OCI-LY7 (cell line): ENCODE data around the gene GGACT. TPM values are rescaled to one million over a fixed set of nuclear protein-coding genes. Genes with fewer than 3 reads are reported as not detected.
"Not testable (repeated sequence)": the region's sequence is repeated elsewhere in the genome, so short reads cannot be mapped to it uniquely, and the experiment has no call there.

ENCODE experiments used
- BruUV-seq: library from RNA; stranded (reverse); fragments of 400-500 nt; replicated peaks from 2 replicates; lab custom pipeline; 2021; lab: Mats Ljungman, UMichigan
- CTCF ChIA-PET: fragments of 300-600 bp; sonication (Branson Sonifier 250); formaldehyde crosslinking; loops from one replicate; lab custom pipeline; 2022; ENCODE audit warnings: antibody characterized with exemption; ENCODE audit not compliant: unreplicated experiment; lab: Charles Lee
- POLR2A ChIA-PET: fragments of 300-600 bp; sonication (Branson Sonifier 250); formaldehyde crosslinking; loops from one replicate; lab custom pipeline; 2022; ENCODE audit warnings: antibody characterized with exemption; lab: Charles Lee
- DNase-seq: peaks from one replicate; pipeline ENCODE4 v3.0.0-alpha.2; 2015; ENCODE audit warnings: low spot score
- H2AFZ ChIP-seq: fragments of 200-600 bp; sonication (generic), shearing (Covaris generic); 2 replicates; pipeline ENCODE4 v1.6.1; 2014; ENCODE audit warnings: mild to moderate bottlenecking, antibody characterized with exemption, low read length, moderate library complexity
- H3K27ac ChIP-seq: fragments of 200-600 bp; sonication (generic); 2 replicates; pipeline ENCODE4 v1.5.1; 2014; ENCODE audit warnings: mixed run types, low read depth, mild to moderate bottlenecking, moderate library complexity, low read length, inconsistent platforms; ENCODE audit not compliant: poor library complexity, severe bottlenecking
- H3K36me3 ChIP-seq: fragments of 200-600 bp; sonication (generic); 2 replicates; pipeline ENCODE4 v1.6.1; 2014; ENCODE audit warnings: mild to moderate bottlenecking, antibody characterized with exemption, low read length, moderate library complexity, mixed read lengths; ENCODE audit not compliant: insufficient read depth
- H3K4me1 ChIP-seq: fragments of 200-600 bp; sonication (generic); 2 replicates; pipeline ENCODE4 v1.5.1; 2014; ENCODE audit warnings: mild to moderate bottlenecking, low read length; ENCODE audit not compliant: insufficient read depth, poor library complexity, severe bottlenecking
- H3K4me2 ChIP-seq: fragments of 200-600 bp; sonication (generic); 2 replicates; pipeline ENCODE4 v1.6.1; 2014; ENCODE audit warnings: mild to moderate bottlenecking, low read length
- H3K4me3 ChIP-seq: fragments of 200-600 bp; sonication (generic); 2 replicates; pipeline ENCODE4 v1.5.1; 2014; ENCODE audit warnings: mild to moderate bottlenecking, low read depth, low read length; ENCODE audit not compliant: poor library complexity, severe bottlenecking
- H3K79me2 ChIP-seq: fragments of 200-600 bp; sonication (generic); 2 replicates; pipeline ENCODE4 v1.6.1; 2016; ENCODE audit warnings: low read depth, mild to moderate bottlenecking, low read length, moderate library complexity, mixed read lengths; ENCODE audit not compliant: insufficient read depth
- H3K9me2 ChIP-seq: fragments of 200-600 bp; sonication (generic); 2 replicates; pipeline ENCODE4 v1.6.1; 2016; ENCODE audit warnings: mild to moderate bottlenecking, low read length, mixed read lengths; ENCODE audit not compliant: insufficient read depth
- H3K9me3 ChIP-seq: fragments of 200-600 bp; sonication (generic); 2 replicates; pipeline ENCODE4 v1.6.1; 2014; ENCODE audit warnings: mild to moderate bottlenecking, mixed run types, low read length, mixed read lengths
- H4K20me1 ChIP-seq: fragments of 200-600 bp; sonication (generic); 2 replicates; pipeline ENCODE4 v1.6.1; 2014; ENCODE audit warnings: mild to moderate bottlenecking, antibody characterized with exemption, low read length, moderate library complexity, mixed read lengths; ENCODE audit not compliant: insufficient read depth
- CTCF ChIP-seq: fragments of 200-600 bp; sonication (generic); conservative IDR thresholded peaks from 2 replicates; pipeline ENCODE4 v1.5.1; 2014; ENCODE audit warnings: mild to moderate bottlenecking, antibody characterized with exemption, low read length, moderate library complexity, mixed read lengths
- EZH2phosphoT487 ChIP-seq: fragments of 200-600 bp; sonication (generic); IDR thresholded peaks from 2 replicates; pipeline ENCODE4 v1.6.1; 2018; ENCODE audit warnings: low read depth, borderline replicate concordance, mild to moderate bottlenecking, mixed run types, antibody characterized with exemption, low read length, moderate library complexity, mixed read lengths
- intact Hi-C: fragments of 100-400 bp; cut with micrococcal nuclease; formaldehyde crosslinking; loops from one replicate; pipeline ENCODE4 v1.10.0; 2022; ENCODE audit not compliant: unreplicated experiment
- total RNA-seq, 2 experiments: library from RNA; depleted of rRNA in 1 of 2; stranded (reverse); fragments of >200 nt in 1 of 2; shearing (Covaris generic) in 1 of 2; gene quantifications; 2 replicates each; pipeline ENCODE4 v1.2.3, GENCODE V29; 2014 to 2022

GGACT gene
- total RNA-seq, 2 experiments from 2014 or later: 0.53 to 0.69 TPM

- intact Hi-C loops: no loop called here
- CTCF ChIA-PET: no interaction called here
- POLR2A ChIA-PET: interaction anchor here (1.1 kb wide), 1 partner anchor 51 kb away, joined by 3 read pairs; no protein-coding TSS in a partner anchor
- BruUV-seq: no TSS peak
- no peaks in the 10 kb centered on the region for H3K9me3 ChIP-seq
- H3K9me2 ChIP-seq: no peaks in the 10 kb centered on the region
- H3K4me3 ChIP-seq: no peak overlapping the region
- H3K36me3 ChIP-seq: no peaks in the 10 kb centered on the region
- no peaks in the 10 kb centered on the region for H4K20me1 ChIP-seq
- no peak overlapping the region for H2AFZ ChIP-seq
- H3K27ac ChIP-seq: no peak overlapping the region
- no peak overlapping the region for H3K4me2 ChIP-seq
- H3K4me1 ChIP-seq: no peaks in the 10 kb centered on the region
- DNase-seq: no peak
- TF ChIP-seq EZH2phosphoT487 (no peak), CTCF (no peak)
- H3K79me2 ChIP-seq: no peaks in the 10 kb centered on the region
Measured at GRCh38 chr13:100625447-100625846, 36.9 kb upstream of the GGACT start.

DNA sequence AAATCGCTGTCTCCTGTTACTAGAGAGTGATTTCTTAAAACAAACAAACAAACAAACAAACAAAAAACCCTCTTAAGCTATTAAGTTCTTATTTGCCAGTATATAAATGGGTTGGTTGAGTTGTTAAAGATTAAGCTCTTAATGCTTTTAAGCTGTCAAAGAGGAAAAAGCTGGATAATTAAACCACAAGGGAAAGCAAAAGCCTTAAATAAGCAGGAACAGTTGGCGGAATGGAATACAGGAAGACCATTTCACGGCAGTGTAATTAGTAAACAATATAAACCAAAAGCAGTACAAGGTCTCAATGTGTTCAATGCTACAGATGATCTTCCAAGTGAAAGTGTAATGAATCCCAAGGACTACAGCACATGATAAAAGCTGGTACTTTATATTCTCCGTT, 32.2 kb upstream of the GGACT start:
- ChIA-PET CTCF (no interaction called here), POLR2A (no interaction called here)
- no peak for DNase-seq
- Histone ChIP-seq H3K27ac (no peak overlapping the region), H3K4me3 (no peak overlapping the region), H3K4me2 (no peak overlapping the region), H4K20me1 (no peaks in the 10 kb centered on the region), H2AFZ (no peak overlapping the region), H3K79me2 (no peaks in the 10 kb centered on the region), H3K9me3 (no peaks in the 10 kb centered on the region), H3K36me3 (no peaks in the 10 kb centered on the region), H3K4me1 (no peaks in the 10 kb centered on the region), H3K9me2 (no peaks in the 10 kb centered on the region)
- intact Hi-C loops: no loop called here
- no peak for TF ChIP-seq CTCF
- BruUV-seq: no TSS peak

DNA sequence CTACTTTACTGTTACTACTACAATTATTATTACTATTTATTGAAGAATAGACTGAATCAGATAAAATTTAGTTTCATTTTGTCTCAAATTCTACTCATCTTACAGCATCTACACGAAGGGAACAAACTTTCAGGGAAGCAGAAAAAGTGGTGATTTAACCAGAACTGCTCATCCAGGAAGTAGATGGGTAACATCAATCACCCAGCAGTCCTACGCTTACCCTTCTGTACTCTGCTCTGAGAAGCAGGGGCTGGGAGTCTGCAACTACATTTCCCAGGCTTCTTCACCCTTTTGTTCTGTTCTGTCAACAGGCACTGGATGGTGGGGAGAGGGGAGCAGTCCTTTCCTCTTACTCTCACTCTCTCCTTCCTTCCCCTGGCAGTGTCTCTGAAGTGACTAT, 31.4 kb upstream of the GGACT start:
- CTCF ChIA-PET: no interaction called here
- no peaks in the 10 kb centered on the region for H3K9me3 ChIP-seq
- H3K4me1 ChIP-seq: no peaks in the 10 kb centered on the region
- no peak overlapping the region for H2AFZ ChIP-seq
- DNase-seq: no peak
- H3K4me2 ChIP-seq: no peak overlapping the region
- BruUV-seq: no TSS peak
- no peaks in the 10 kb centered on the region for H3K36me3 ChIP-seq
- no peaks in the 10 kb centered on the region for H3K9me2 ChIP-seq
- no peak overlapping the region for H3K4me3 ChIP-seq
- H3K27ac ChIP-seq: no peak overlapping the region
- intact Hi-C loops: no loop called here
- POLR2A ChIA-PET: no interaction called here
- no peaks in the 10 kb centered on the region for H4K20me1 ChIP-seq
- H3K79me2 ChIP-seq: no peaks in the 10 kb centered on the region
- TF ChIP-seq EZH2phosphoT487 (no peak), CTCF (no peak)

DNA sequence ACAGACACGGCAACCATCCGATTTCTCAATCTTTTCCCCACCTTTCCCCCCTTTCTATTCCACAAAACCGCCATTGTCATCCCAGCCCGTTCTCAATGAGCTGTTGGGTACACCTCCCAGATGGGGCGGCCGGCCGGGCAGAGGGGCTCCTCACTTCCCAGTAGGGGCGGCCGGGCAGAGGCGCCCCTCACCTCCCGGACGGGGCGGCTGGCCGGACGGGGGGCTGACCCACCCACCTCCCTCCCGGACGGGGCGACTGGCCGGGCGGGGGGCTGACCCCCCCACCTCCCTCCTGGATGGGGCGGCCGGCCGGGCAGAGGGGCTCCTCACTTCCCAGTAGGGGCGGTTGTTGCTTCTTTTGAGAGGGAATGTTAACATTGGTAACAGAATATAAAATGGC, 30.3 kb upstream of the GGACT start:
- H3K79me2 ChIP-seq, H4K20me1 ChIP-seq, H3K9me2 ChIP-seq, H3K4me2 ChIP-seq, intact Hi-C loops, H3K4me3 ChIP-seq, BruUV-seq, H2AFZ ChIP-seq, H3K27ac ChIP-seq, H3K36me3 ChIP-seq, DNase-seq, H3K9me3 ChIP-seq, CTCF ChIA-PET, POLR2A ChIA-PET, H3K4me1 ChIP-seq: not testable (repeated sequence)
